Measurements from ENCODE around the gene LRRC74A. TPM values are rescaled to one million over a fixed set of nuclear protein-coding genes. Genes with fewer than 3 reads are reported as not detected.

LRRC74A gene
- total and polyA plus RNA-seq, 2 donors from 2014 or later: not detected

- Histone ChIP-seq H3K4me3 (ENCODE audit: low read length in 3 of 3) (no peak overlapping the region), H3K27me3 (ENCODE audit: control insufficient read depth, insufficient read depth, low read length) (no peaks in the 10 kb centered on the region), H3K9me3 (ENCODE audit: control insufficient read depth in 2 of 3, insufficient read depth in 1 of 3, low read length in 3 of 3) (no peaks in the 10 kb centered on the region), H3K9ac (ENCODE audit: low read length in 3 of 3) (no peak overlapping the region), H3K4me1 (ENCODE audit: control insufficient read depth in 2 of 3, insufficient read depth in 2 of 3, low read depth in 1 of 3, low read length in 3 of 3) (peaks cover 0 to 13% (median 3%) of the 10 kb centered on the region in 3 donors), H3K27ac (ENCODE audit: low read depth in 2 of 2, low read length in 2 of 2) (peak overlapping the region in 1 of 2 donors; percentile 57), H3K36me3 (ENCODE audit: control insufficient read depth in 2 of 3, insufficient read depth in 3 of 3, low read length in 3 of 3) (no peaks in the 10 kb centered on the region)
- intact Hi-C loops (cut with DNase I): no loop called here
- no peak for TF ChIP-seq CTCF (IDR thresholded peaks at IDR 0.05; ENCODE audit: borderline replicate concordance, extremely low read depth, insufficient read depth)
- FAIRE-seq (no peak), DNase-seq (peak in 2 of 5 donors; percentile 56 to 57)
Observed at GRCh38 chr14:76904100-76904739, 78.0 kb downstream of the LRRC74A start.

GRCh38 chr14:76904740-76905569 lies 78.7 kb downstream of the LRRC74A start:
- Histone ChIP-seq H3K27ac (ENCODE audit: low read depth in 2 of 2, low read length in 2 of 2) (peak overlapping the region in 1 of 2 donors; percentile 57), H3K36me3 (ENCODE audit: control insufficient read depth in 2 of 3, insufficient read depth in 3 of 3, low read length in 3 of 3) (no peaks in the 10 kb centered on the region), H3K4me3 (ENCODE audit: low read length in 3 of 3) (no peak overlapping the region), H3K27me3 (ENCODE audit: control insufficient read depth, insufficient read depth, low read length) (no peaks in the 10 kb centered on the region), H3K9me3 (ENCODE audit: control insufficient read depth in 2 of 3, insufficient read depth in 1 of 3, low read length in 3 of 3) (no peaks in the 10 kb centered on the region), H3K4me1 (ENCODE audit: control insufficient read depth in 2 of 3, insufficient read depth in 2 of 3, low read depth in 1 of 3, low read length in 3 of 3) (peaks cover 0 to 13% (median 3%) of the 10 kb centered on the region in 3 donors), H3K9ac (ENCODE audit: low read length in 3 of 3) (no peak overlapping the region)
- TF ChIP-seq CTCF (IDR thresholded peaks at IDR 0.05; ENCODE audit: borderline replicate concordance, extremely low read depth, insufficient read depth): no peak
- intact Hi-C loops (cut with DNase I): no loop called here
- FAIRE-seq: no peak
- peak in 4 of 5 donors; percentile 66 to 92 (median 70) for DNase-seq

- Histone ChIP-seq H3K27me3 (ENCODE audit: control insufficient read depth, insufficient read depth, low read length) (no peaks in the 10 kb centered on the region), H3K9ac (ENCODE audit: low read length in 3 of 3) (no peak overlapping the region), H3K36me3 (ENCODE audit: control insufficient read depth in 2 of 3, insufficient read depth in 3 of 3, low read length in 3 of 3) (no peaks in the 10 kb centered on the region), H3K9me3 (ENCODE audit: control insufficient read depth in 2 of 3, insufficient read depth in 1 of 3, low read length in 3 of 3) (no peaks in the 10 kb centered on the region), H3K4me3 (ENCODE audit: low read length in 3 of 3) (no peak overlapping the region), H3K4me1 (ENCODE audit: control insufficient read depth in 2 of 3, insufficient read depth in 2 of 3, low read depth in 1 of 3, low read length in 3 of 3) (peaks cover 3 to 21% (median 4%) of the 10 kb centered on the region in 3 donors), H3K27ac (ENCODE audit: low read depth in 2 of 2, low read length in 2 of 2) (no peak overlapping the region)
- intact Hi-C loops (cut with DNase I): no loop called here
- TF ChIP-seq CTCF (IDR thresholded peaks at IDR 0.05; ENCODE audit: borderline replicate concordance, extremely low read depth, insufficient read depth): no peak
- DNase-seq: peak in 1 of 5 donors; percentile 30
- FAIRE-seq: no peak
Observed at GRCh38 chr14:76908834-76909233, 82.6 kb downstream of the LRRC74A start.

All from kidney (tissue), 14 donors.